WTC11 (cell line): ENCODE results near the gene SULT2B1. TPM values are rescaled to one million over a fixed set of nuclear protein-coding genes. Genes with fewer than 3 reads are reported as not detected.

Experiments used
- ATAC-seq: fragments of 200-7000 bp; cut with Tn5 transposase; 2 replicates; pipeline ENCODE4 v1.10.0; 2021; ENCODE audit warnings: mild to moderate bottlenecking, moderate library complexity
- CTCF ChIA-PET: fragments of 300-600 bp; sonication (Branson Sonifier 250); formaldehyde crosslinking; loops from one replicate; lab custom pipeline; 2021; ENCODE audit warnings: antibody characterized with exemption; lab: Charles Lee
- POLR2A ChIA-PET: fragments of 350-600 bp; sonication (Branson Sonifier 250); formaldehyde crosslinking; loops from one replicate; lab custom pipeline; 2021; ENCODE audit warnings: antibody characterized with exemption; lab: Charles Lee
- DNase-seq: peaks from one replicate; pipeline ENCODE4 v3.0.0; 2021; ENCODE audit warnings: low spot score
- H3K27ac Mint-ChIP-seq: 2 replicates; pipeline ENCODE4 v1.8.0; 2021; ENCODE audit warnings: mixed read lengths
- H3K27me3 Mint-ChIP-seq: 2 replicates; pipeline ENCODE4 v1.8.0; 2021; ENCODE audit warnings: low read depth, mild to moderate bottlenecking, moderate library complexity, mixed read lengths
- H3K36me3 Mint-ChIP-seq: 2 replicates; pipeline ENCODE4 v1.8.0; 2021; ENCODE audit warnings: mixed read lengths
- H3K4me1 Mint-ChIP-seq: 2 replicates; pipeline ENCODE4 v1.8.0; 2022; ENCODE audit warnings: mixed read lengths
- H3K4me3 Mint-ChIP-seq: 2 replicates; pipeline ENCODE4 v1.8.0; 2021; ENCODE audit warnings: mild to moderate bottlenecking, moderate library complexity, mixed read lengths
- H3K9me3 Mint-ChIP-seq: 2 replicates; pipeline ENCODE4 v1.8.0; 2021; ENCODE audit warnings: mixed read lengths
- AR ChIP-seq: fragments of 250-450 bp; sonication (Bioruptor Pico); IDR thresholded peaks from 2 replicates; pipeline ENCODE4 v1.9.0; 2021; ENCODE audit warnings: mild to moderate bottlenecking
- ATF3 ChIP-seq: sonication (generic); formaldehyde crosslinking; conservative IDR thresholded peaks from 2 replicates; pipeline ENCODE4 v1.8.1; 2022; ENCODE audit warnings: mild to moderate bottlenecking, missing genetic modification reagents
- CREM ChIP-seq: sonication (generic); formaldehyde crosslinking; IDR thresholded peaks from 2 replicates; pipeline ENCODE4 v1.8.1; 2022; ENCODE audit warnings: mild to moderate bottlenecking, missing genetic modification reagents, moderate library complexity
- E2F4 ChIP-seq: sonication (generic); formaldehyde crosslinking; IDR thresholded peaks from 2 replicates; pipeline ENCODE4 v1.8.1; 2022; ENCODE audit warnings: low read depth, mild to moderate bottlenecking, moderate library complexity, missing genetic modification reagents, borderline replicate concordance
- ERG ChIP-seq: fragments of 250-450 bp; sonication (Bioruptor Pico); IDR thresholded peaks from 2 replicates; pipeline ENCODE4 v1.8.0; 2021; ENCODE audit warnings: mild to moderate bottlenecking
- FOXJ3 ChIP-seq: sonication (generic); formaldehyde crosslinking; IDR thresholded peaks from 2 replicates; pipeline ENCODE4 v1.9.0; 2021; ENCODE audit warnings: missing genetic modification reagents, mild to moderate bottlenecking, borderline replicate concordance
- GABPB1 ChIP-seq: sonication (generic); formaldehyde crosslinking; IDR thresholded peaks from 2 replicates; pipeline ENCODE4 v1.8.1; 2023; ENCODE audit warnings: mild to moderate bottlenecking, missing genetic modification reagents
- GRHL2 ChIP-seq: fragments of 250-450 bp; sonication (Bioruptor Pico); IDR thresholded peaks from 2 replicates; pipeline ENCODE4 v1.8.0; 2022; ENCODE audit warnings: mild to moderate bottlenecking, moderate library complexity; ENCODE audit not compliant: insufficient replicate concordance, severe bottlenecking
- HMGA2 ChIP-seq: fragments of 250-450 bp; sonication (Bioruptor Pico); IDR thresholded peaks from 2 replicates; pipeline ENCODE4 v1.4.0; 2021; ENCODE audit warnings: mild to moderate bottlenecking, moderate library complexity
- HMGXB4 ChIP-seq: sonication (generic); formaldehyde crosslinking; IDR thresholded peaks from 2 replicates; pipeline ENCODE4 v1.8.1; 2023; ENCODE audit warnings: mild to moderate bottlenecking, moderate library complexity, missing genetic modification reagents
- NFE2L1 ChIP-seq: sonication (generic); formaldehyde crosslinking; IDR thresholded peaks from 2 replicates; pipeline ENCODE4 v1.8.1; 2023; ENCODE audit warnings: missing genetic modification reagents
- NFYB ChIP-seq: sonication (generic); formaldehyde crosslinking; conservative IDR thresholded peaks from 2 replicates; pipeline ENCODE4 v1.8.0; 2022; ENCODE audit warnings: low read depth, missing genetic modification reagents
- OVOL2 ChIP-seq: fragments of 250-450 bp; sonication (Bioruptor Pico); IDR thresholded peaks from 2 replicates; pipeline ENCODE4 v1.9.0; 2021; ENCODE audit warnings: mild to moderate bottlenecking, borderline replicate concordance
- PRRX2 ChIP-seq: fragments of 250-450 bp; sonication (Bioruptor Pico); IDR thresholded peaks from 2 replicates; pipeline ENCODE4 v1.8.0; 2021; ENCODE audit warnings: mild to moderate bottlenecking
- SMAD3 ChIP-seq: sonication (generic); formaldehyde crosslinking; IDR thresholded peaks from 2 replicates; pipeline ENCODE4 v1.8.0; 2022; ENCODE audit warnings: missing genetic modification reagents, mild to moderate bottlenecking, borderline replicate concordance
- SMAD4 ChIP-seq: sonication (generic); formaldehyde crosslinking; IDR thresholded peaks from 2 replicates; pipeline ENCODE4 v1.8.0; 2022; ENCODE audit warnings: mild to moderate bottlenecking, missing genetic modification reagents
- SP1 ChIP-seq: sonication (generic); formaldehyde crosslinking; conservative IDR thresholded peaks from 2 replicates; pipeline ENCODE4 v1.8.1; 2022; ENCODE audit warnings: missing genetic modification reagents
- TEAD1 ChIP-seq: sonication (generic); formaldehyde crosslinking; IDR thresholded peaks from 2 replicates; pipeline ENCODE4 v1.8.0; 2022; ENCODE audit warnings: mild to moderate bottlenecking, missing genetic modification reagents
- TEAD4 ChIP-seq: sonication (generic); formaldehyde crosslinking; IDR thresholded peaks from 2 replicates; pipeline ENCODE4 v1.8.0; 2022; ENCODE audit warnings: mild to moderate bottlenecking, missing genetic modification reagents
- USF1 ChIP-seq: sonication (generic); formaldehyde crosslinking; IDR thresholded peaks from 2 replicates; pipeline ENCODE4 v1.8.0; 2022; ENCODE audit warnings: mild to moderate bottlenecking, missing genetic modification reagents
- ZBTB21 ChIP-seq: sonication (generic); formaldehyde crosslinking; IDR thresholded peaks from 2 replicates; pipeline ENCODE4 v1.8.1; 2023; ENCODE audit warnings: mild to moderate bottlenecking, missing genetic modification reagents, borderline replicate concordance
- ZNF121 ChIP-seq: sonication (generic); formaldehyde crosslinking; IDR thresholded peaks from 2 replicates; pipeline ENCODE4 v1.8.0; 2023; ENCODE audit warnings: missing genetic modification reagents
- ZNF232 ChIP-seq: sonication (generic); formaldehyde crosslinking; IDR thresholded peaks from 2 replicates; pipeline ENCODE4 v1.8.0; 2022; ENCODE audit warnings: mild to moderate bottlenecking, missing genetic modification reagents
- ZNF263 ChIP-seq: sonication (generic); formaldehyde crosslinking; IDR thresholded peaks from 2 replicates; pipeline ENCODE4 v1.8.1; 2022; ENCODE audit warnings: low read depth, mild to moderate bottlenecking, moderate library complexity, missing genetic modification reagents
- ZNF416 ChIP-seq: fragments of 250-450 bp; sonication (Bioruptor Pico); IDR thresholded peaks from 2 replicates; pipeline ENCODE4 v1.9.0; 2021; ENCODE audit warnings: mild to moderate bottlenecking, inconsistent platforms
- total RNA-seq: library from RNA; stranded (reverse); gene quantifications from 3 replicates; pipeline ENCODE4 v1.2.3, GENCODE V29; 2021

Gene SULT2B1
- total RNA-seq, 1 experiment from 2014 or later, result 0.96 TPM

- TF ChIP-seq TEAD4 (CRISPR knock-in tag) (peak; percentile 72; the same call in 1 of the 2 replicates), ATF3 (CRISPR knock-in tag) (no peak)
- TF ChIP-seq, all 79 proteins: peak for 26
Observed at GRCh38 chr19:48629599-48630295, 77.8 kb downstream of the SULT2B1 start (continued).

GRCh38 chr19:48630296-48631063, 78.5 kb downstream of the SULT2B1 start:
- ATAC-seq, result peak; percentile 11
- H3K27me3 Mint-ChIP-seq, result no peaks in the 10 kb centered on the region
- ChIA-PET POLR2A (interaction anchor here (0.5 to 3.4 kb wide), 16 partner anchors 9 to 363 kb away, joined by 3 to 23 read pairs (median 4); partner anchors contain the start of genes CA11, FAM83E, RPL18 and RUVBL2), CTCF (interaction anchor here (0.6 to 3.0 kb wide), 25 partner anchors 8 to 363 kb away, joined by 3 to 20 read pairs (median 4); partner anchors contain the start of genes CA11, FAM83E, RPL18 and RUVBL2)
- H3K4me3 Mint-ChIP-seq, result peak overlapping the region; percentile 71
- H3K36me3 Mint-ChIP-seq, result no peaks in the 10 kb centered on the region
- peak overlapping the region; percentile 99 for H3K27ac Mint-ChIP-seq
- peak; percentile 72 for DNase-seq
- peaks cover 32% of the 10 kb centered on the region for H3K4me1 Mint-ChIP-seq
- H3K9me3 Mint-ChIP-seq, result no peaks in the 10 kb centered on the region
- TF ChIP-seq FOXJ3 (CRISPR knock-in tag) (no peak), SMAD4 (CRISPR knock-in tag) (no peak), ZNF232 (0 out of 2 replicates have a peak, but pooled peaks have one; percentile 28), HMGXB4 (0 out of 2 replicates have a peak, but pooled peaks have one; percentile 28), AR (CRISPR knock-in tag) (peak; percentile 76; the same call in 1 of the 2 replicates), CREM (no peak), HMGA2 (CRISPR knock-in tag) (no peak), SP1 (no peak; the same call in 1 of the 2 replicates), ZNF416 (peak; percentile 92), GRHL2 (CRISPR knock-in tag) (no peak), NFE2L1 (CRISPR knock-in tag) (no peak), E2F4 (CRISPR knock-in tag) (no peak), ZBTB21 (no peak), USF1 (CRISPR knock-in tag) (peak; percentile 45; the same call in 1 of the 2 replicates), ZNF121 (peak; percentile 95), ZNF263 (CRISPR knock-in tag) (peak; percentile 44), OVOL2 (CRISPR knock-in tag) (no peak), TEAD1 (CRISPR knock-in tag) (no peak), NFYB (CRISPR knock-in tag) (0 out of 2 replicates have a peak, but pooled peaks have one; percentile 3), ATF3 (CRISPR knock-in tag) (no peak), SMAD3 (CRISPR knock-in tag) (no peak), TEAD4 (CRISPR knock-in tag) (no peak), PRRX2 (CRISPR knock-in tag) (peak; percentile 93), GABPB1 (CRISPR knock-in tag) (no peak), ERG (CRISPR knock-in tag) (peak; percentile 74)
